CD4-positive, alpha-beta T cell treated with Interferon gamma for 1 hour (primary cell): Measurements from ENCODE around the gene KIAA0753.

ENCODE experiments used
- DNase-seq: peaks from one replicate; pipeline ENCODE4 v3.0.0-alpha.2; 2020

KIAA0753 gene

DNA sequence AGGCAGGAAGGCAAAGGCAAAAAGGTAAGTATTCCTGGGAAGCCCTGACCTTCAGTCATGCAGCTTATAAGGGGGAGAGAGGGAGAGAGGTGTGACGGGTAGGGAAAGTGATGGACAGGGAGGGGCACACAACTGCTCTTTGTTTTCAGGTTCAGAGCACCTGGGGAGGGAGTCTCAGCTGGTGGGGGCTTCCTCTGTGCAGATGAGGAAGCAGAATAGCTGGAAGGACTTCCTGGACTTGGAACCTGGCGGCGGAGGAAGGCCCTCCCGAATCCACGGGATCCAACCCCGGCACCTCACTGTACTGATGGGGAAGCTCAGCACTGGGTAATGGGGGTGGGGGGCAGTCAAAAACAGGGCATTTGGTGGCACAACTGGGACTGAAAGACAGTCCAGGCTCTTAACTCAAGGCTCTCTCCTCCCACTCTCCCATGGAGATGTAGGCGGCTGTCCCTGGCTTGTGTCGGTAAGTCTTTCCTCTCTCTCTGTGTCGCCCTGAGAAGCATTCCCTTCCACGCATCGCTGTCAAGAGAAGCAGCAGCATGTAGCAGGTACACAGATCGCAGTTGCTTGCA, 72.2 kb downstream of the KIAA0753 start:
- no peak for DNase-seq

DNA sequence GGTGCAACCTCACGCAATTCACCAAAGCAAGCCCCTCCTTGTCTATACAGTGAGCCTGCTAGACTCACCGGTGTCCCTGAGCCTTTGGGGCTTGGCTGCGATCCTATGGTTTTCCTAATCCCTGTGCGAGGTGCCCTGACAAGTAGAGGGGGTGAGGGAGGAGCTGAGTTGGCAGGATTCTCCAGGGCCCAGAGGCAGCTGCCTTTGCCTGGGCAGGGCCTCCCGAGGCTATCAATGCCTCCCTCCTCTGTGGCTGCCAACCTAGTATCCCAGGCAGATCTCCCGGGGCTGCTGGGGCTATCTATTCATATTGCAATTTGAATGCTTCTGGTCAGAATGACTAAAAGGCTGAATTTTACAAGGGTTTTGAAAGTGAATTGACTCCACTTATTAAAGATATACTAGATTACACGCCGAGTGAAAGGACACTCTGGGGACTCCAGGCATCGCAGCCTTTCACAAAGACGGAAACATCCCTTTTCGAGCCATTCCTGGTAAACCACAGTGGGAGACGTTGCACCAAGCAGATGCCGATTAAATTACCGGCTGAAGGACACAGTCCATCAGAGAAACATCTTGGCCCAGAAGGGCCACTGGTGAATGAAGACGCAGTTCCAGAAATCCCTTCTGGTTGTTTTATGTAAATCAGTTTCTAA, 72.9 kb downstream of the KIAA0753 start:
- no peak for DNase-seq

DNA sequence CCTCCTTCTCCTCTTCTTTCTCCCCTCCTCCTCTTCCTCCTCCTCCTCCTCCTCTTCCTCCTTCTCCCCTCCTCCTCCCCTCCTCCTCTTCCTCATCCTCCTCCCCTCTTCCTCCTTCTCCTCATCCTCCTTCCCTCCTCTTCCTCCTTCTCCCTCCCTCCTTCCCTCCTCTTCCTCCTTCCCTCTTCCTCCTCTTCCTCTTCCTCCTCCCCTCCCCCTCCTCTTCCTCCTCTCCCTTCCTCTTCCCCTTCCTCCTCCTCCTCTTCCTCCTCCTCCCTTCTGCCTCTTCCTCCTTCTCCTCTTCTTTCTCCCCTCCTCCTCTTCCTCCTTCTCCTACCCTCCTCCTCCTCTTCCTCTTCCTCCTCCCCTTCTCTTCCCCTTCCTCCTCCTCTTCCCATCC, 79.1 kb downstream of the KIAA0753 start:
- DNase-seq = no peak

DNA sequence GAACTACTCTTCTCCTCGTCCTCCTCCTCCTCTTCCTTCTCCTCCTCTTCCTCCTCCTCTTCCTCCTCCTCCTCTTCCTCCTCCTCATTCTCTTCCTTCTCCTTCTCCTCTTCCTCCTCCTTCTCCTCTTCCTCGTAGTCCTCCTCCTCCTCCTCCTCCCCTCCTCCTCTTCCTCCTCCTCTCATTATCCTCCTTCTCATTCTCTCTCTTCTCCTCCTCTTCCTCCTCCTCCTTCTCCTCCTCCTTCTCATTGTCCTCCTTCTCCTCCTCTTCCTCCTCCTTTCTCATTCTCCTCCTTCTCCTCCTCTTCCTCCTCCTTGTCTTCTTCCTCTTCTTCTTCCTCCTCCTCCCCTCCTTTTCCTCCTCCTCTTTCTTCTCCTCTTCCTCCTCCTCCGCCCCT, 80.0 kb downstream of the KIAA0753 start:
- no peak for DNase-seq

DNA sequence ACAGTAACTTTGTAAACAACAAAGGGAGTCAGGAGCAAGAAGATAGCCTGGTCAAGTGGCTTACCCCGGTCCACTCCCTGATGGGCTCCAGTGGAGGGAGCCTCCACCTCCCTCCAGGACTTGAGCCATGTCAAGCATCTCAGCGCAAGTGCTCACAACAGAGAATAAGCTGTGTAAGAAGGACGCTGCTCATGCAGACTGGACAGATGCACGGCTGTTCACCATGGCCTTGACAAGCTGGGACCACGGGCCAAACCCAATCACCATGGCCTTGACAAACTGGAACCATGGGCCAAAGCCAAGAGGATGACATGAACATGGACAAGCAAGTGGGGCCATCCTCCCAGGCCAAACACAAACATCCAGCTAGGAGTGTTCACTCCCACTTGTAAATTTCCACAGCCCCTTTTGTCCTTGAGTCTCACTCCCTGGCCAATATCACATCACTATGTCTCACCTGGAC, 80.7 kb downstream of the KIAA0753 start:
- no peak for DNase-seq

DNA sequence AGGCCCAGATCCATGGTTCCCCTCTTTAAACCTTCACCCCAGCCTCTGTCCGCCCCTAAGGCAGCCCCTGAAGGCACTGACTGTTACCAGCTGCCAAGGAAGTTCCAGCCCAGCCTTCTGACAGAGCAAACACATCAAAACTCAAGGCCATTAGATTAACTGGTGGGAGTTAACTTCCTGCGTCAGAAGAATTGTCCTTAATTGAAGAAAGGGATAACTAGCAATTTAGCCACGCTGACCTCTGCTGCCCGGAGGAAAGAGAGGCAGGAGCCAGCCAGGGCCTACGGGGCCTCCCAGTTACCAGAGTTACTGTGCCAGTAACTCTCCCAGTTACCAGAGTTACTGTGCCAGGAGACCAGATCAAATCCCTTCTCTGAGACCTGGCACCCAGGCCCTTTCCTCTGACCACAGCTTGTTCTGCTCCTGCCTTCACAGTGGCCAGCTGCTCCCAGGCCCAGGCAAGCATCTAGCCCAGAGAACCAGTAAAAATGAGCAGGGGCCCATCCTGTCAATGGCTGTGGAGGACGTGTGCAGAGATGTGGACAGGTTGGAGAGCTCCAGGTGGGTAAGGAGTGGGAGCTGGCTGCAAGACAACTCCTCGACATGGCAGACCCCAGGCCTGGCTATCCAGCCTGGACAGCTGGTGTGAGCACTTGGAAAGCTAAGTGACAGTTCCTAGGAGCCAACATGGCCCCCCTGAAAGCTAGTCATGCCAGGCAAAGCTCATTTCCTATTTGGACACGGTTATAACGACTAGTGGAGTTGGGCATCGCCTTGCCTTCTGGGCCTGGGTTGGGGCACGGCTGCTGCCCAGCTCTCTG, 81.4 kb downstream of the KIAA0753 start:
- no peak for DNase-seq

DNA sequence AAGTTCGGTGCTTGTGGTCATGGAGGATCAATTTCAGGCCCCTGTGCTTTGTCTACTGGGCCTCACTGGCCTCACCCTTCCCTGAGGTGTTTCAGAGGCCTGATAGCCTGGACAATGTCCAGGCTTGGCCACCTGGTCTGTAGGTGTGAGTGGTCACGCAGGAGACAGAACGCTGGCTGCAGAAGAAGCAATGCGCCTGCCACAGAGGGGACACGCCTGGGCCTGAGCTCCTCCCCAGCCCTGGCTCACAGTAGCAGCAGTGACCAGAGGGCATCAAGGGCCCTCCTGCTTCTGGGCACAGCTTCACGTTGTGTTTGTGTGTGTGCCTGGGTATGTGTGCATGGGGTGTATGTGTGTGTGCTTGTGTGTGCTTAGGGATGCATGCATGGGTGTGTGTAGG, 82.2 kb downstream of the KIAA0753 start:
- DNase-seq = no peak

DNA sequence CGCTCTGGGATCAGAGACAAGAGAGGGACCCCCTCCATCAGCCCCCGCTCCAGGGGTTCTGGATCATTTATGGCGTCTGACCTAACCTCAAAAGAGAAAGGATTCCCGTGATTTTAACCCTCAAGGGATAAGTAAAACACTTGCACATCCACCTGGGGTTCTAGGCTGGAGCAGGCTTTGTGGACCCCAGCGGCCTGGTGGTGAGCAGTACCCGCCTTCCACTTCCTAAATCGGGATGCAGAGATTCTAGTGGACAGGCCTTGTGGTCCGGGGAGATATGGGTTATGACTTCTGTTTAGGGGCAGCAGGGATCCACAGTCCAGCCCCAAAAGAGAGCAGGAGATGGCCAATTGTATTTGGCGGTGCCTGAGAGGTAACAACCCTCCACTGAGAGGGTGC, 83.5 kb downstream of the KIAA0753 start:
- no peak for DNase-seq

DNA sequence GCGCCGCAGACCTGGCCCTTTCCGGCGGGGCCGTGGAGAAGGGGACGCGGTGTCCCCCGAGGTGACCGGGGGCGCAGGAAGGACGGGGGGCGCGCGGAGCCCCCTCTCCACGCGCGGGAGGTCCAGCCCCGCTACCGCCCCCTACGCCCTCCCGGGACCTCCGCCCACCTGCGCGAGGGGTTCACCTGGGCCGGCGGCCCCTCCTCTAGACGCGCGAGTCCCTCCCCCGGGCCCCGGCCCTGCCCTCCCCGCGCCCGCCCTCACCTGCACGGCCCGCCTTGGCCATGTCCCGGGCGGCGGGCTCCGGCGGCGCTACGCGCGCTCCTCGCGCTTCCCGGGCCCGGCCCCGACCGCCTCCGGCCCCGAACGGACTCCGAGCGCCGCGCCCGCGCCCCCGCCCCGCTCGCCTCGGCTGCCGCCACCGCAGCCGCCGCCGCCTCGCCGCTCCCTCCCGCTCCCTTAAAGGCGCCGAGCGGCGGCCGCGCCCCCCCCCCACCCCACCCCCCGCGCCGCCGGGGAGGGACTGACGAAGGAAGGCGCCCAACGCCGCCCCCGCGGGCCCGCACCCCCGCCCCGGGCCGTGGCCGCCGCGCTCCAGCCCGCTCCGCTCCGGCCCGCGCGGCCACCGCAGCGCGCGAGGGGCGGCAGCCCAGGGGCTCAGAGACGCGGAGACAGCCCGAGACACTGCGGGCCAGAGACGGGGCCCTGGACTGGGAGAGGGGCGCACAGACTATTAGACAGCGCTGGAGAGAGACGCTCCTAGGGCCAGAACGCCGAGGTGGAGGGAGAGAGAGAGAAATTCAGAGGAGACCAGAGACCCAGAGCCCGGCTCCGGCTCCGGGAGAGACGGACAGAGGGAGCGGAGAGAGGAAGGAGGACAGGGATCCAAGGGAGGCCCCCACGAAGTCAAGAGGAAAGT, 84.1 kb downstream of the KIAA0753 start, which contains the start of gene PITPNM3:
Gene PITPNM3 (minus strand): TSS at position 435 of the 919 bp plus-strand sequence. CDS start 149 bp downstream, at position 286.
- no peak for DNase-seq

DNA sequence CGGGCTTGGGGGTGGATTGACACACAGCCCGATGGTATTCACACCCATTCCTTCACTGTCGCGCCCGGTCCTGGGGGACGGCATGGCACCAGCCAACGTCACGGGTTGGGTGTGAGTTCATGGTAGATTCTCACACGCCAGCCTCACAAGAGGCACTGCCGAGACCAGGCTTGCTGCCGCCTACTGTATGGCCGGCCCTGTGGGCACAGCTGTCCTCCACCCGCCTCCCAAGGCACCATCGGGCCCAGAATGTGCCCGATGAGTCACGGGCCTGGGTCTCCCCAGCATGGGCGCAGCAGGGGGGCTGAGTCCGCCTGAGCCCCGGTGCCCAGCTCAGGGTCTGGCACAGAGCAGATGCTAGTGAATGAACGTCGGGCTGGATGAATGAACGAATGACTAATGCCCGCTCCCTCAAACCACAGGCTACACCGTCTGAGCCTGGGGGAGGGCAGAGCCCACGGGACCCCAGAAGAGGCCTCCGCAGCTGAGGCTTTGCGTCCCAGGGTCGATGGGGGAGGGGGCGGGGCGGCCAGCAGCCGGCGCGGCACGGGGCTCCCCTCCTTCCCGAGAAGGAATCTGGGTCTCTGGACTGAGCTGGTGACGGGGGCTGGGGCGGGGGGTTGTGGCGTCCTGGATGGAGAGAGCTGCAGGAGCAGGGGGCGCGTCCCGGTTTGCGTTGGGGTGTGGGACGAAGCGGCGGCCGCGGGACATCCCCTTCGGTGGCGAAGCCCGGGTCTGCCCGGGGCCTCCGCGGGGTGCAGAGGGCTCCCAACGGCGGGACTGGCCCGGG, 85.0 kb downstream of the KIAA0753 start:
- no peak for DNase-seq

DNA sequence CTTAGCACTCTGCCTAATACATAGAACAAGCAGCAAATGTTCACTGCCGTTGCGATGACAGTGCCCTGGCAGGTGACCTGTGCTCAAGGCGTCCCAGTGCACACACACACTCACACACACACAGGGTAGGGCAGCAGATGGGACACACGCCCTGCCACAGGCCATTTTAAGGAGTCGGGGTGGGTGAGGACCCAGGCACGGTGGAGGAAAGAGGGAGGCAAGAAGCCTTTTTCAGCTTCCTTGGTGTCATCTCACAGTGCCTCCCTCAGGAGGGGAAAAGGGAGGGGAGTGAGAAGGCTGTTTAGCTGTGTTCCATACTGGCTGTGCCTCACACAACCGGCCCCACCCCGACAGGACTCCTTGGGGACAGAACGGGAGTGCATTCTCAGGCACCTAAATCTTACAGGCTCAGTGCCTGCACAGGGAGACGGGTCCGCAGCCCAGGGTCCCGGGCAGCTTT, 85.6 kb downstream of the KIAA0753 start:
- no peak for DNase-seq

DNA sequence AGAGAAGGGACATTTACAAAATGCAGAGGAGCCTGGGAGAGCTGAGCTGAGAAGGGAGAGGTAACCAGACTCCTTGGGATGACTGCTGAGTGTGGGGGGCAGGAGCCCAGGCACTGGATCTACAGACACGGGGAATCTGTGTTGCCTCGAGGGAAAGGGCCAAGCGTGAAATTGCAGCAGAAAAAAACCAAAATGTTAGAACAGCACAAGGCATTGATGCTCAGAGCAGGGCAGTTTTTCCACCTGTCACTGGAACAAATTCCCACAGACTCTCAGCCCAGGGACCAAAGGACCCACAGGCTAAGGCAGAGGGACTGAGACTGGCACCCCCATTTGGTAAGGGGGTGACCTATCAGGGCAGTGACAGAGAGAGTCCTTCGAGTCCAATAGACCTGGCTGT, 86.2 kb downstream of the KIAA0753 start:
- no peak for DNase-seq

DNA sequence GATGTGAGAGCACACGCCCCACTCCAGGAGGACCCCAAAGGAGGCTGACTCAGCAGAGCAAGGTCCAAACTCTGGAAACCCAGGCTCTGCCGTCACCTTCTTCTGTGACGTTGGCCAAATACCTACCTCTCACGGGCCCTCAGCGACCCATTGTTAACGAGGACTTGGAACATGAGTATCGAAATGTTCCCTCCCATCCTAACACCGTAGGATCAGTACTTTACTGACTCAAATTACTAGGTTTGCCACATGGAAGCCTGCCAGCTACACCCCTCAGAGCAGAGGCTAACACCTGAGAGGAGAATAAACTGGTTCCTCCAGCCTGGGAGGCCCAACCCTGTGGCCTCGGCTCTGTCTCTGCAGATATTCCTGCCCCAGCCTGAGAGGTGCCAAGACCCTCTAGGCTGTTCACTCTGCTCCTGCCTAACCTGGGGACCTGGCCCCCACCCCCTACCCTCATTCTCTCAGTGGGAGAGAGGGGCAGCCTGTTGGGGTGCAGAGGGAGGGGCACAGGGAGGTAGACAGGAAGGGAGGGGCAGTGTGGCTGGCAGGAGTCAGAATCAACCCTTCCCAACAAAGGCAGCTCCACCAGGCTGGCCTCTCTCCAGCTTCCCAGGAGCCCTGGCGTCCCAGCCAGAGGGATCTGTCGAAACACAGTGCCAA, 88.5 kb downstream of the KIAA0753 start:
- no peak for DNase-seq

DNA sequence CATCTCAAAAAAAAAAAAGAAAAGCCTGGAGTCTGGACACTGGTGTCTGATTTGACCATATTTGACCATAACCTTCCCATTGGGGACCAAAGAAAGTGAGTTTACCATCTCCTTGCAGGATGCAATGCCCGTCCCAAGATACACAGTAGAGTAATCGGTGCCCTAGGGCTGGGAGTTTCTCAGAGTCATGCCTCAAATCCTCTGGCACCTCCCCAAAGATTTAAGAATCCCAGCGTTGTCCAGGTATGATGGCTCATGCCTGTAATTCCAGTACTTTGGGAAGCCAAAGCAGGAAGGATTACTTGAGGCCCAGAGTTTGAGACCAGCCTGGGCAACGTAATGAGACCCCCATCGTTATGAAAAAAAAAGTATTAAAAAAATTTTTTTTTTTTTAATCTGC, 89.2 kb downstream of the KIAA0753 start:
- DNase-seq = no peak

DNA sequence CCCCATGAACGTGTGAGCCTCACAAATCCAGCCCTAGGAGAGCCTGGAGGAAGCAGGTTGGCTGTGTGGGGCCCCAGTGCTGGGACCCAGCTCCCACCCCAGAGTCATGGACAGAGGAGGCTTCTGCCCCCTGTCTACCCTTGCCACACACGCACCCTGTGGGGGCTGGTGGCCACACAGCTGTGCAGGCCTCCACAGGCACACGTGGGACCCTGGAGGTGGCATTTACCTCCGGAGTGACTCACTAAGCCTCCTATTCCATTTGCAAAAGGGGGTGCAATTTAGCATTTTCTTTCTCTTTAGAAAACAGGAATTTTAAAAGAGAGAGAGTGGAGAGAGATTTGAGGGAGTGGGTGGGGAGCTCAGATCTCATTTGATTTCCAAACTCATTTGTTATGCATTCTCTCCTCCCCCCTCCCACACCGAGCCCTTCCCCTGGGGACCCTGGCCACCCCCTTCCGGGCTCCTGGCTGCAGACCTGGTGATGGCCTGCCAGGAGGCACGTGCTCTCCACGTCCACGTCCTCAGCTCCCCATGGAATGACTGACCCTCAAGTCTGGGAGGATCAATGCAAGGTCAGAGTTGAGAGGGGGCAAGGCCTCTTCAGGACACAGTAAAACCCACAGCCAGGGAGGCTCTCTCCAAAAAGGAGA, 91.0 kb downstream of the KIAA0753 start:
- DNase-seq = no peak

DNA sequence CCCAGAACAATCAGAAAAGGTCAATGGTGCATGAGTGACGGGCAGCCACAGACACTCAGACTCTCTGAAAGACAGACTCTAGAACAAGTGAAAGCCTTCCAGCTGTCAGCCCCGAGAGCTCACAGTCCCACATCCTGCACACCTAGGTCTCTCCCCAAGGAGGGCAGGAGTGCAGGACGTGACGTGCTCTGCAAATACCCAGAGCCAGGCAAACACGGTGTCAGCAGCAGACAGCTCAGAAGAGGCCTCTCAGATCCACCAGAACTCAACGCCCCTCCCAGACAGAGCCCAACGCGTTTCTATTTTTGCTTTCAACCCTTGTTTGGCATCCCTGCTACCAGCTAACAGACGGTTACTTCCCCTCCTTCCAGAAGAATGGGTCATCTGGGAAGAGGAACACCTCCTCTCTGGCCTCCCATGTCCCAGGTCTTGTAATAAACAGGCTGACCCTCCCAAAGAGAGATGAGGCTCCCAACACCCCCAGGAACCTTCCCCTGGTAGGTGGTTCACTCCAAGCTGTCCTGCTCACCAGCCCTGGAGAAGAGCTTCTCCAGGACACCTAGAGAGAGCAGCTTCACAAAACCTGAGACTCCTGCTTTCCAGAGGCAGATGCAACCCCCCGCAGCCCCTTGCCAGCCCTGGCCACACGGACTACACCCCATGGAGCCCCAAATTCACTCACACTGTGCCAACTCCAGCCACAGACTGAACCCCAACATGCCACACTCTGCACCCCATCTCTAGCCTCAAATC, 91.8 kb downstream of the KIAA0753 start:
- no peak for DNase-seq

DNA sequence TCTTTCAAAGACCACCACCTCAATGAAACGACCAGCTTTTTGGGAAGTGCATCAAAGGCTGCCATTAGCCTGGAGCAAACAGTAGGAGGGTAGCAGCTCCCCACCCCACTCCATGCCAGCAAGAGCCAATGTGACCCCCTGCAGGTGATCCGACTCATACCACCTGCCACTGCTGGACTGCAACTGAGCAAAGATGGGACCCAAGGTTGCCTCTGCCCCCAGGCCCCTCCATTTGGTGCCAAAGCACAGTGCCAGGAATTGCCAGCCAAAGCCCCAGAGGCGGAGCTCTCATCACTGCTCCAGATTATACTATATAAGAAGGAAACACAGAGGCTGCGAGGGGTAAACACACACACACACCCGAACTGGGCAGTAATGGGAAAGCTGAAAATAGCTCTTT, 92.5 kb downstream of the KIAA0753 start:
- no peak for DNase-seq

DNA sequence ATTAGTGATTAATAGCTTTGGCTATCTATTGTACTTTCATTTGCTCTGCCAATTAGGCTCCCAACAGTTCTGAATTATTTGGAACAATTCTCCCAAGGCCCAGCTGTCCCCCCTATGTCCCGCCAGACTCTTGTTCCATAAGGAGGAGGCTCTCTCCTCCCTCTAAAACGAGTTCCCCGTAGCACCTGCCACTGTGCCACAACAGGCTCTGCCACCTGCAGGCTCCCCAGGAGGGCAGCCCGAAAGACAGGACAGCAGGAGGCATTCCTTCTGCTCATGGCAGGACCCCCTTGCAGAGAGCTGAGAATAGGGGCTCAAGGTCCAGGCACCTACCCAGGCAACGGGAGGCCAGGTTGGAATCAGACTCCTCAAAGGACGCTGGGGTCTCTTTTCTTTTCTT, 93.2 kb downstream of the KIAA0753 start:
- DNase-seq = no peak

DNA sequence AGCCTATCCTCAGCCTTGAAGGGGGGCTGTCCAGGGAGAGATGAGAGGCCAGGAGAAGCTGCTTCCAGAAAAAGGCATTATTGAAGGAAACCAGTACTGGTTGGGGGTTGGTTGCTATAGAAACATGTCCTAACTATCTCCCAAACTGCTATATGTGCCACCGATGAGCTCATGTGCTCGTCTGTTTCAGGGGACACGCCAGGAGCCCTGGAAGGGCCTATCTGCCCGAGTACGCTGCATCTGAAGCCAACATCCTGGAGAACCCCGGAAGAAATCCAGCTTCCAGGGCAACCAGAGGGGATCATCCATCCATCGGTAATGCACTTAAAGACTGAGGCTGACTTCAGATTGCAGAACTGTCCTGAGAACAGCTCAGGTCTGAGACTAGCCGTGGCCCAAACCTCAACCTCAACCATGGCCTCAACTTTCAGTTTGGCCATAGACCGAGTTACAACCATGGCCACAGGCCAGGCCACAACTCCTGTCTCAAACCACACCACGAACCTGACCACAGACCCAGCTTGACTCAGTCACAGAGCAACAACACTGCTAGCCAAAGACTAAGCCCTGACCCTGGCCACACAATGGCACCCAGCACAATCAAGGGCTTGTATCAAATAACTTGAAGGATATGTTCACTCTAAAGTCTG, 94.3 kb downstream of the KIAA0753 start:
- DNase-seq = no peak

DNA sequence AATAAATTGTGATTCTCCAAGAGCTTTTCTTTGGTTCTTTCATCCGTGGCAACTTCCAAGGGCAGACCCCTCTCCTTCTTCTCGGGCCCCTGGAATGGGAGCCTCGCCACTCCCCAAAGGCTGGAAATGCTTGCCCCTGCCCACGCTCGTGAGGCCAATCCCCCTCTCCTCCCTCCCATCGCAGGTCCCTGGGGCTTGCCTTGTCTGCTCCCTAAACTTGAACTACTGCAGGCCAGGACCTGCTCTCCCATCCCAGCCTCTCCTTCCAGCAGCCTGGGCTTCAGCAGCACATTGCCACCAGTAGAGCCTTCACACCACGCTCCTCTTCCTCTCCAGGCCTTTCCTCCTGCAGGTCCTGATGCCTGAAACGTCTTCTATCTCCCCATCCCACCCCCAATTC, 95.2 kb downstream of the KIAA0753 start:
- no peak for DNase-seq
